ENCODE results near the gene DTX1.

DNA sequence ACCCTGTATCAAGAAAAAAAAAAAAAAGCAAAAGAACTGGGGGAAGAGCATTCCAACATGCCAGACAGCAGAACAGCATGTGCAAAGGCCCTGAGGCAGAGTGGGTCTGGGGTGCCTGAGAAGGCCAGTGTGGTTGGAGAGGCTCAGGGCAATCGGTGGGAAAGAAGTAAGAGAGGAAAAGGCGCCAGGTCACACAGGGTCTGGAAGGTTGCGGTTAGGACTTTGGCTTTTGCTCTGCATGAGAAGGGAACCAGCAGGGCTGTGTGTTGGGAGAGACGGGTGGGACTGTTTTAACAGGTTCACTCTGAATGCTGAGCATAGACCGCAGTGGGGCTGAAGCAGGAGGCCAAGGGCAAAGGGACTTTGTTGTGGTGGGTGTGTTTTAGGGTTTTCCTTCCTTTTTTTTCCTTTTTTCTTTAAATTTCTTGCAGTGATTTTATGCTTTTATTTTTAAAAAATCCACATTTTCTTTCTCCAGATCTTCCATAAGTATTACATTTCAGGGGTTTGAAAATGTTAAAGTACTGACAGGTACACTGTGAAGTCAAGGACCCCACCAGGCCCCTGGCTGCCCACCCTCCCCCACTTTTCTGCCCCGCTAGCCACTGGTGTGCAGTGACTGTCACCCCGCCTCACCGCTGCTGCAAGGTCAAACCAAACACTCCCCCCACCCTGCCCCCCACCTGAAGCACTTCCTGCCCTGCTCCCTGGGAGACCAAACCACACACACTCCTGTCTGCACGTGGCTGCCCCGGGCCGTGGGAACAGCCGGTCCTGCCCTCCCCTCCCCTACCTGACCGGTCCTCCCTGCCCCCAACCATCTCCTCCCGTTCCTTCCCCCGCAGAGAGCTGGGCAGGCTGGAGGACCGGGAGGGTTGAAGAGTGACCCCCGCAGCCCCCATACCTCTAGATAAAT, 30.0 kb downstream of the DTX1 start:
- TF ChIP-seq EZH2phosphoT487 (IDR thresholded peaks at IDR 0.05; ENCODE audit: borderline replicate concordance, low read length) (no peak), CTCF (conservative IDR thresholded peaks at IDR 0.05; ENCODE audit: low read depth, low read length) (no peak)

Data from PC-3 (cell line).